Neural crest cell (in vitro differentiated cells): ENCODE measurements around the gene ADI1. TPM values are rescaled to one million over a fixed set of nuclear protein-coding genes. Genes with fewer than 3 reads are reported as not detected.

ENCODE experiments used
- DNase-seq: peaks from one replicate; pipeline ENCODE4 v3.0.0; 2021; ENCODE audit warnings: low read depth, mixed read lengths, low spot score
- H3K27ac Mint-ChIP-seq: one replicate; pipeline ENCODE4 v1.8.0; 2021; ENCODE audit warnings: mild to moderate bottlenecking, mixed read lengths; ENCODE audit not compliant: unreplicated experiment
- H3K27me3 Mint-ChIP-seq: 2 replicates; pipeline ENCODE4 v1.8.0; 2021; ENCODE audit warnings: low read depth, mild to moderate bottlenecking, mixed read lengths
- H3K36me3 Mint-ChIP-seq: 2 replicates; pipeline ENCODE4 v1.8.0; 2021; ENCODE audit warnings: low read depth, mild to moderate bottlenecking, mixed read lengths
- H3K4me1 Mint-ChIP-seq: 2 replicates; pipeline ENCODE4 v1.8.0; 2021; ENCODE audit warnings: mixed read lengths
- H3K4me3 Mint-ChIP-seq: one replicate; pipeline ENCODE4 v1.8.0; 2021; ENCODE audit warnings: mild to moderate bottlenecking, mixed read lengths
- H3K9me3 Mint-ChIP-seq: 2 replicates; pipeline ENCODE4 v1.8.0; 2021; ENCODE audit warnings: mixed read lengths
- total RNA-seq: library from RNA; stranded (reverse); gene quantifications from 2 replicates; pipeline ENCODE4 v1.2.1, GENCODE V29; 2021
- TF ChIP-seq, protein P1 (sequence below): fragments of 200-600 bp; sonication (generic); conservative IDR thresholded peaks from 2 replicates; pipeline ENCODE4 v1.5.0; 2021; ENCODE audit warnings: antibody characterized with exemption, mild to moderate bottlenecking

Gene ADI1
- total RNA-seq, 1 donor from 2014 or later = 32.8 TPM

- TF ChIP-seq, protein P1, sequence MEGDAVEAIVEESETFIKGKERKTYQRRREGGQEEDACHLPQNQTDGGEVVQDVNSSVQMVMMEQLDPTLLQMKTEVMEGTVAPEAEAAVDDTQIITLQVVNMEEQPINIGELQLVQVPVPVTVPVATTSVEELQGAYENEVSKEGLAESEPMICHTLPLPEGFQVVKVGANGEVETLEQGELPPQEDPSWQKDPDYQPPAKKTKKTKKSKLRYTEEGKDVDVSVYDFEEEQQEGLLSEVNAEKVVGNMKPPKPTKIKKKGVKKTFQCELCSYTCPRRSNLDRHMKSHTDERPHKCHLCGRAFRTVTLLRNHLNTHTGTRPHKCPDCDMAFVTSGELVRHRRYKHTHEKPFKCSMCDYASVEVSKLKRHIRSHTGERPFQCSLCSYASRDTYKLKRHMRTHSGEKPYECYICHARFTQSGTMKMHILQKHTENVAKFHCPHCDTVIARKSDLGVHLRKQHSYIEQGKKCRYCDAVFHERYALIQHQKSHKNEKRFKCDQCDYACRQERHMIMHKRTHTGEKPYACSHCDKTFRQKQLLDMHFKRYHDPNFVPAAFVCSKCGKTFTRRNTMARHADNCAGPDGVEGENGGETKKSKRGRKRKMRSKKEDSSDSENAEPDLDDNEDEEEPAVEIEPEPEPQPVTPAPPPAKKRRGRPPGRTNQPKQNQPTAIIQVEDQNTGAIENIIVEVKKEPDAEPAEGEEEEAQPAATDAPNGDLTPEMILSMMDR = no peak
These were observed 15.0 kb upstream of the ADI1 start for GRCh38 chr2:3534251-3534814.

GRCh38 chr2:3533836-3534235, 14.5 kb upstream of the ADI1 start:
- Mint-ChIP-seq H3K27ac (no peak overlapping the region), H3K9me3 (no peaks in the 10 kb centered on the region), H3K4me3 (no peak overlapping the region), H3K36me3 (no peaks in the 10 kb centered on the region), H3K4me1 (peaks cover 12% of the 10 kb centered on the region), H3K27me3 (no peaks in the 10 kb centered on the region)
- TF ChIP-seq, protein P1 = no peak
- DNase-seq = no peak

More at GRCh38 chr2:3534251-3534814, 15.0 kb upstream of the ADI1 start:
- Mint-ChIP-seq H3K9me3 (no peaks in the 10 kb centered on the region), H3K4me3 (no peak overlapping the region), H3K36me3 (no peaks in the 10 kb centered on the region), H3K27ac (no peak overlapping the region), H3K4me1 (peaks cover 12% of the 10 kb centered on the region), H3K27me3 (no peaks in the 10 kb centered on the region)
- DNase-seq = no peak

- TF ChIP-seq, protein P1 = no peak
- DNase-seq = no peak
- H3K4me1 Mint-ChIP-seq = peaks cover 12% of the 10 kb centered on the region
- no peak overlapping the region for H3K4me3 Mint-ChIP-seq
- H3K36me3 Mint-ChIP-seq = no peaks in the 10 kb centered on the region
- H3K27ac Mint-ChIP-seq = peak overlapping the region; percentile 35
- no peaks in the 10 kb centered on the region for H3K9me3 Mint-ChIP-seq
- H3K27me3 Mint-ChIP-seq = no peaks in the 10 kb centered on the region
These were observed 13.6 kb upstream of the ADI1 start for GRCh38 chr2:3532941-3533340.

DNA sequence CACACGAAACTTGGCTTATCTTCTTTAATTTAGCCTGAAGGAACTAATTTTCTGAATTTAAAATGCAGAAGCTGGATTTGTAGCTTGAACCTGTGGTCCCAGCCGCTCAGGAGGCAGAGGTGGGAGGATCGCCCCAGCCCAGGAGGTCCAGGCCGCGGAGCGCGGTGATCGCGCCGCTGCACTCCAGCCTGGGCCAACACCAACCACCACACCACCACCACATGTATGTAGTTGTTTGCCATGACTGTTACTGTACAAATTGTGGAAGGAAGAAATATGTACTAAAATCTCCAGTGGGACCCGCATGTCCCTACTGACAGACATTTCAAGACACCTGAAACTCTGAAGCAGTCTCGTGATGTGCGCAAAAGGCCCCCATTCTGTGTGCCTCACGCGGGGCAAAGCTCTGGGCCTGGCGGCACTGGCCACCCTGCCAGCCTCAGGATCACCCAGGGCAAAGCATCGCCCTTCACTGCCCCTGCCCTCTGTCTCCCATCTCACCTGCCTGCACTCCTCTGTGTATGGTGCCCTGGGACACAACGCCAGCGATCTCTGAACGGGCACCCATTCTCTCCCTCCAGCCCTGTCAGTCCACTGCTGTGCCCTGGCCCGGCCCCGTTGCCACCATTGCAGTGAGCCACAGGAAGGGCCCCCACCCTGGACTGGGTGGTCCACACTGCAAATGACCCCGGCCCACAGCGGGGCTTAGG, 10.1 kb upstream of the ADI1 start:
- Mint-ChIP-seq H3K4me3 (no peak overlapping the region), H3K36me3 (no peaks in the 10 kb centered on the region), H3K27ac (no peak overlapping the region), H3K27me3 (peaks cover 2% of the 10 kb centered on the region), H3K9me3 (no peaks in the 10 kb centered on the region), H3K4me1 (no peaks in the 10 kb centered on the region)
- DNase-seq = no peak
- TF ChIP-seq, protein P1 = no peak

DNA sequence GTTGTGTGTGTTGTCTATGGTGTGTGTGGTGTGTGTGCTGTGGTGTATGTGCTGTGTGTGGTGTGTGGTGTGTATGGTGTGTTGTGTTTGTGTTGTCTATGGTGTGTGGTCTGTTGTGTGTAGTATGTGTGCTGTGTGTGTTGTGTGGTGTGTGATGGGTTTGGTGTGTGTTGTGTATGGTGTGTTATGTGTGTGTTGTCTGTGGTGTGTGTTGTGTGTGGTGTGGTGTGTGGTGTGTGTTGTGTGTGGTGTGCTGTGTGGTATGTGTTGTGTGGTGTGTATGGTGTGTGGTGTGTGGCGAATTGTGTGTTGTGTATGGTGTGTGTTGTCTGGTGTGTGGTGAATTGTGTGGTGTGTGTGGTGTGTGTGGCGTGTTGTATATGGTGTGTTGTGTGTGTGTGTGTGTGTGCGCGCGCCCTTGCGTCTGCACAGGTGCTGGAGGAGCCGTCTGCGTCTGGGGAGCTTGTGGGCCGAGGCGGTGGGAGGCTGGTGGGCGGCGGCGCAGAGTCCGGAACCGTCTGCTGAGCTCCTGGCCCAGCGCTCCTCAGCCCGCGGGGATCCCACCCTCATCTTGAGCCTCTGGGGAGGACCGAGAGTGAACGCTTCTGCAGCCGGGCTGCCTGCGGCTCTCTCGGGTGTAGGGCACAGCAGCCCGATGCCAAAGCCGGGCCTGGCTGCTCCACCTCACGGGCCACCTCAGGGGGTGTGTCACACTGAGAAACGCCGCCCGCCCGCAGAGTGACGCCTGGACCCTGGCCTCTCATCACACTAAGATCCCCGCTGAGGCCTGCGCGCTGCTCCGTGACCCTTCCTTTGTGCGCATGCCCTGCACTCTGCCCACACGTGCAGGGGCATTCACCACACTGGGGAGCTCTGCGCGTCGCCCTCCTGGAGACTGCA, 8.8 kb upstream of the ADI1 start:
- no peak overlapping the region for H3K27ac Mint-ChIP-seq
- no peak overlapping the region for H3K4me3 Mint-ChIP-seq
- no peaks in the 10 kb centered on the region for H3K4me1 Mint-ChIP-seq
- no peaks in the 10 kb centered on the region for H3K9me3 Mint-ChIP-seq
- TF ChIP-seq, protein P1 = no peak
- H3K27me3 Mint-ChIP-seq = peaks cover 2% of the 10 kb centered on the region
- DNase-seq = no peak
- H3K36me3 Mint-ChIP-seq = no peaks in the 10 kb centered on the region
